ENCODE data around the gene CAMTA1.

Gene CAMTA1

DNA sequence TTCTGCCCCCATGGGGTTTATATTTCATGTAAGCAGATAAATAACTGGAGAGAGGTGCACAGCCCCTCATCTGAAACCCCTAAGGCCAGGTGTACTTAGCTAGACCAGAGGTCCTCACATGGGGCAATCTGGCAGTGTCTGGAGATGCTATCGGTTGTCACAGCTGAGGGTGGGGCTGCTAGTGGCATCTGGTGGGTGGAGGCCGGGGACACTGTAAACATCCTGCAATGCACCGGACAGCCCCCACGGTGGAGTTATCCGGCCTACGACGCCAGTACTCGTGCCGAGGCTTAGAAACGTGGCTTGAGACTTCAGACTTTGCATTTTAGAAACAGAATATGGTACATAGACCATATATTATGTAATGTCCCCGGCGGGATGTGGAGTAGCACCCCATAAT, 799.4 kb downstream of the CAMTA1 start:
- no peaks in the 10 kb centered on the region for H3K9me2 ChIP-seq (replicated peaks; ENCODE audit: insufficient read depth, low read length)
- no peak overlapping the region for H2AFZ ChIP-seq (ENCODE audit: low read length)
- no peaks in the 10 kb centered on the region for H3K9me3 ChIP-seq (replicated peaks; ENCODE audit: insufficient read depth, low read length)
- no peaks in the 10 kb centered on the region for H3K4me1 ChIP-seq (ENCODE audit: low read length)
- no peak for DNase-seq
- no peak overlapping the region for H3K9ac ChIP-seq (ENCODE audit: low read length)
- H3K36me3 ChIP-seq (replicated peaks; ENCODE audit: insufficient read depth, low read length), result no peaks in the 10 kb centered on the region
- peaks cover 99% of the 10 kb centered on the region for H3K27me3 ChIP-seq (replicated peaks; ENCODE audit: insufficient read depth, low read length)
- no peaks in the 10 kb centered on the region for H3F3A ChIP-seq (ENCODE audit: insufficient read depth, low read length)
- no peaks in the 10 kb centered on the region for H4K20me1 ChIP-seq (ENCODE audit: insufficient read depth, low read length)
- no peak overlapping the region for H3K4me2 ChIP-seq (ENCODE audit: low read depth, low read length)
- H3K4me3 ChIP-seq (ENCODE audit: low read length), result no peak overlapping the region
- TF ChIP-seq, protein P1, sequence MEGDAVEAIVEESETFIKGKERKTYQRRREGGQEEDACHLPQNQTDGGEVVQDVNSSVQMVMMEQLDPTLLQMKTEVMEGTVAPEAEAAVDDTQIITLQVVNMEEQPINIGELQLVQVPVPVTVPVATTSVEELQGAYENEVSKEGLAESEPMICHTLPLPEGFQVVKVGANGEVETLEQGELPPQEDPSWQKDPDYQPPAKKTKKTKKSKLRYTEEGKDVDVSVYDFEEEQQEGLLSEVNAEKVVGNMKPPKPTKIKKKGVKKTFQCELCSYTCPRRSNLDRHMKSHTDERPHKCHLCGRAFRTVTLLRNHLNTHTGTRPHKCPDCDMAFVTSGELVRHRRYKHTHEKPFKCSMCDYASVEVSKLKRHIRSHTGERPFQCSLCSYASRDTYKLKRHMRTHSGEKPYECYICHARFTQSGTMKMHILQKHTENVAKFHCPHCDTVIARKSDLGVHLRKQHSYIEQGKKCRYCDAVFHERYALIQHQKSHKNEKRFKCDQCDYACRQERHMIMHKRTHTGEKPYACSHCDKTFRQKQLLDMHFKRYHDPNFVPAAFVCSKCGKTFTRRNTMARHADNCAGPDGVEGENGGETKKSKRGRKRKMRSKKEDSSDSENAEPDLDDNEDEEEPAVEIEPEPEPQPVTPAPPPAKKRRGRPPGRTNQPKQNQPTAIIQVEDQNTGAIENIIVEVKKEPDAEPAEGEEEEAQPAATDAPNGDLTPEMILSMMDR (IDR thresholded peaks at IDR 0.05; ENCODE audit: low read length), result no peak
- TF ChIP-seq EZH2 (optimal IDR thresholded peaks at IDR 0.05; ENCODE audit: low read depth, low read length) (no peak), EZH2phosphoT487 (IDR thresholded peaks at IDR 0.05; ENCODE audit: low read length) (no peak)
- no peaks in the 10 kb centered on the region for H3K79me2 ChIP-seq (ENCODE audit: low read length)
- H3K27ac ChIP-seq (ENCODE audit: low read length), result no peak overlapping the region

DNA sequence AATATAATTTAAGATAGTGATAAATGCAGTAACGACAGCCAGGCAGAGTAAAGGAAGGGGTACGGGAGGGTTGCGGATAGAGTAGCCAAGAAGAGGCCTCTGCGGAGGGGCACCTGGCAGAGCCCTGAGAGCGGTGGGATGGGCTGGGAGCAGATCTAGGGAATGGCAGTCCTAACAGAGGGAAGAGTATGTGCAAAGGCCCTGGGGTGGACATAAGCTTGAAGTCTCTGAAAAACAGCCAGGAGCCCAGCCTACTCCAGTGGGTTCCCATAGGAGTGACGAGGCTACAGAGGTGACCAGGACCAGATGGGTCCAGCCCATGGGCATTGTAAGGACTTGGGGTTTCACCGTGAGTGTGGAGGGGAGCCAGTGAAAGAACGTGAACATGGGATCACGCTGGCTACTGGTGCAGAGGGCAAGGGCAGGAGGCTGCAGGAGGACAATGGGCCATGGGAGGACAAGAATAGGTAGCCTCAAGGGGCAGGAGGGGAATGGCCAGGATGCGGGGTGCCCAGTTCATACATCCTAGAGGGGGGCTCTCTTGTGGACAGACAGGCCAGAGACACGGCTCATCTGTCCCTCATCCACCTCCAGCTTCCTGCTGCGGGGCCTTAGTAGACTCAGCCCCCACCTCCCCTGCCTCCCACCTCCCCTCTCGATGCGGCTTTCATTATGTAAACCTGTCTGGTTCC, 800.1 kb downstream of the CAMTA1 start:
- Histone ChIP-seq H3K9me3 (replicated peaks; ENCODE audit: insufficient read depth, low read length) (no peaks in the 10 kb centered on the region), H3K9me2 (replicated peaks; ENCODE audit: insufficient read depth, low read length) (no peaks in the 10 kb centered on the region), H3K4me3 (ENCODE audit: low read length) (no peak overlapping the region), H3K9ac (ENCODE audit: low read length) (no peak overlapping the region), H4K20me1 (ENCODE audit: insufficient read depth, low read length) (no peaks in the 10 kb centered on the region), H3K4me2 (ENCODE audit: low read depth, low read length) (no peak overlapping the region), H3K4me1 (ENCODE audit: low read length) (no peaks in the 10 kb centered on the region), H3K27ac (ENCODE audit: low read length) (no peak overlapping the region), H2AFZ (ENCODE audit: low read length) (no peak overlapping the region), H3K27me3 (replicated peaks; ENCODE audit: insufficient read depth, low read length) (peaks cover 99% of the 10 kb centered on the region), H3K79me2 (ENCODE audit: low read length) (no peaks in the 10 kb centered on the region), H3F3A (ENCODE audit: insufficient read depth, low read length) (no peaks in the 10 kb centered on the region), H3K36me3 (replicated peaks; ENCODE audit: insufficient read depth, low read length) (no peaks in the 10 kb centered on the region)
- no peak for DNase-seq
- TF ChIP-seq EZH2 (optimal IDR thresholded peaks at IDR 0.05; ENCODE audit: low read depth, low read length), result no peak
- TF ChIP-seq, protein P1 (IDR thresholded peaks at IDR 0.05; ENCODE audit: low read length), result no peak
- TF ChIP-seq EZH2phosphoT487 (IDR thresholded peaks at IDR 0.05; ENCODE audit: low read length), result no peak

DNA sequence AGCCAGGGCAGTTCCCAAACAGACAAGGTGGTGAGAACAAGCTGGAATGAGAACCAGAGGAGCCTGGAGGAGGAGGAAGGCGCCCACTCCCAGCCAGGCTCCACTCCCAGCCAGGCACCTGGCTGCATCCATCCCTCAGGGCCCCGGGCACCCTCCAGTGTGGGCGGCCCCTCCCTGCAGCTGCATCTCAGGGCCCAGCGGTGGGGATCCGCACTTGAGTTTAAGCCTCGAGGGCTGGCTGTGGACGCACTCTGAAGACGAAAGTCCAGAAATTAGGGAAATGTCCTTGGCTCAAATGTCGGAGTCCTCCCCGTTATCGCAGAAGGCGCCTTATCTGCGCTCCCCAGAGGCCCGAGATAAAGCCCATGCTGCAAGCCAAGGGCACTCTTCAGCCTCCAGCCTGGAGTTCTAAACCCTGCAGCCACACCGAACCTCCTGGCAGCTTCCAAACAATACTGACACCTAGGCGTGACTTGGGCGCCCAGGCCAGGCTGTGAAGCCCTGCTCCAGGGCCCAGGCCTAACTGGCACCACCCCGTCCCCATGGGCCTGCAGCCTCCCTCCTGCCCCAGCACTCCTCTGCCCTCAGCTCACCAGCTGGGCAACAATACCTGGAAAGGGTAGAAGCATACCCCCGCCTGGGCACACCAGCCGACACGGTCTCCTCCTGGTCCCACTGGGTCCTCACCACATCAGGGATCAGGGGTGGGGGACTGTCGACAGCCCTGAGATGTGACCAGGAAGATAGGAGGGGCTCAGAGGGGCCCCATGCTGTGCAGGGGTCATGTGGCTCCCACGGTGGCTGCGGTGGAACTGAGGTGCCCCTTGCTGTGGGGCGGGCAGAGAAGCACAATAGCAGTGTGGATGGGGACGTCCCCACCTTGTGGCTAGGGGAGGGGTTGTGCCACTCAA, 801.0 kb downstream of the CAMTA1 start:
- H3K4me2 ChIP-seq (ENCODE audit: low read depth, low read length), result no peak overlapping the region
- no peak overlapping the region for H3K27ac ChIP-seq (ENCODE audit: low read length)
- no peak overlapping the region for H3K4me3 ChIP-seq (ENCODE audit: low read length)
- no peak overlapping the region for H2AFZ ChIP-seq (ENCODE audit: low read length)
- no peaks in the 10 kb centered on the region for H3K9me2 ChIP-seq (replicated peaks; ENCODE audit: insufficient read depth, low read length)
- H4K20me1 ChIP-seq (ENCODE audit: insufficient read depth, low read length), result no peaks in the 10 kb centered on the region
- no peak for DNase-seq
- H3F3A ChIP-seq (ENCODE audit: insufficient read depth, low read length), result no peaks in the 10 kb centered on the region
- no peaks in the 10 kb centered on the region for H3K9me3 ChIP-seq (replicated peaks; ENCODE audit: insufficient read depth, low read length)
- H3K27me3 ChIP-seq (replicated peaks; ENCODE audit: insufficient read depth, low read length), result peaks cover 99% of the 10 kb centered on the region
- no peaks in the 10 kb centered on the region for H3K4me1 ChIP-seq (ENCODE audit: low read length)
- no peaks in the 10 kb centered on the region for H3K36me3 ChIP-seq (replicated peaks; ENCODE audit: insufficient read depth, low read length)
- H3K9ac ChIP-seq (ENCODE audit: low read length), result no peak overlapping the region
- no peaks in the 10 kb centered on the region for H3K79me2 ChIP-seq (ENCODE audit: low read length)
- TF ChIP-seq, protein P1 (IDR thresholded peaks at IDR 0.05; ENCODE audit: low read length), result no peak
- TF ChIP-seq EZH2phosphoT487 (IDR thresholded peaks at IDR 0.05; ENCODE audit: low read length) (no peak), EZH2 (optimal IDR thresholded peaks at IDR 0.05; ENCODE audit: low read depth, low read length) (no peak)
